SK-N-SH treated with all-trans-retinoic acid at 6 μM for 48 hours (cell line): ENCODE results near the gene NEUROD4.
A peak's percentile ranks its signal among the peaks of the same experiment; 100 is the strongest.

Source experiments
- ATAC-seq: fragments of 200-7000 bp; cut with Tn5 transposase; 3 replicates; pipeline ENCODE4 v1.9.1; 2020; ENCODE audit warnings: mild to moderate bottlenecking, moderate library complexity
- ARNTL ChIP-seq: fragments of 450-650 bp; formaldehyde crosslinking; IDR thresholded peaks from 2 replicates; pipeline ENCODE4 v1.5.0; 2020; ENCODE audit warnings: low read depth, mild to moderate bottlenecking, moderate library complexity, borderline replicate concordance
- BACH2 ChIP-seq: fragments of 250-450 bp; sonication (Bioruptor Pico); IDR thresholded peaks from 2 replicates; pipeline ENCODE4 v1.9.0; 2021; ENCODE audit warnings: mild to moderate bottlenecking, borderline replicate concordance
- GLIS3 ChIP-seq: fragments of 250-450 bp; sonication (Bioruptor Pico); IDR thresholded peaks from 2 replicates; pipeline ENCODE4 v1.5.0; 2020; ENCODE audit warnings: mild to moderate bottlenecking, moderate library complexity
- OSR1 ChIP-seq: fragments of 250-450 bp; sonication (Bioruptor Pico); IDR thresholded peaks from 2 replicates; pipeline ENCODE4 v1.8.0; 2022; ENCODE audit warnings: moderate library complexity, mild to moderate bottlenecking, inconsistent platforms
- SNAI2 ChIP-seq: fragments of 250-450 bp; sonication (Bioruptor Pico); IDR thresholded peaks from 2 replicates; pipeline ENCODE4 v1.5.0; 2020; ENCODE audit warnings: mild to moderate bottlenecking, moderate library complexity
- TCF4 ChIP-seq: fragments of 250-450 bp; sonication (Bioruptor Pico); IDR thresholded peaks from 2 replicates; pipeline ENCODE4 v1.8.0; 2021; ENCODE audit warnings: mild to moderate bottlenecking, moderate library complexity, borderline replicate concordance
- ZFP3 ChIP-seq: fragments of 250-450 bp; sonication (Bioruptor Pico); IDR thresholded peaks from 2 replicates; pipeline ENCODE4 v1.5.0; 2020; ENCODE audit warnings: mild to moderate bottlenecking, moderate library complexity
- ZFP30 ChIP-seq: fragments of 450-650 bp; formaldehyde crosslinking; IDR thresholded peaks from 2 replicates; pipeline ENCODE4 v1.5.0; 2022; ENCODE audit warnings: mild to moderate bottlenecking, moderate library complexity
- TF ChIP-seq, protein P1 (sequence below): fragments of 250-450 bp; sonication (Bioruptor Pico); IDR thresholded peaks from 2 replicates; pipeline ENCODE4 v1.8.0; 2021; ENCODE audit warnings: low read depth, mild to moderate bottlenecking, moderate library complexity, borderline replicate concordance

NEUROD4 gene

DNA sequence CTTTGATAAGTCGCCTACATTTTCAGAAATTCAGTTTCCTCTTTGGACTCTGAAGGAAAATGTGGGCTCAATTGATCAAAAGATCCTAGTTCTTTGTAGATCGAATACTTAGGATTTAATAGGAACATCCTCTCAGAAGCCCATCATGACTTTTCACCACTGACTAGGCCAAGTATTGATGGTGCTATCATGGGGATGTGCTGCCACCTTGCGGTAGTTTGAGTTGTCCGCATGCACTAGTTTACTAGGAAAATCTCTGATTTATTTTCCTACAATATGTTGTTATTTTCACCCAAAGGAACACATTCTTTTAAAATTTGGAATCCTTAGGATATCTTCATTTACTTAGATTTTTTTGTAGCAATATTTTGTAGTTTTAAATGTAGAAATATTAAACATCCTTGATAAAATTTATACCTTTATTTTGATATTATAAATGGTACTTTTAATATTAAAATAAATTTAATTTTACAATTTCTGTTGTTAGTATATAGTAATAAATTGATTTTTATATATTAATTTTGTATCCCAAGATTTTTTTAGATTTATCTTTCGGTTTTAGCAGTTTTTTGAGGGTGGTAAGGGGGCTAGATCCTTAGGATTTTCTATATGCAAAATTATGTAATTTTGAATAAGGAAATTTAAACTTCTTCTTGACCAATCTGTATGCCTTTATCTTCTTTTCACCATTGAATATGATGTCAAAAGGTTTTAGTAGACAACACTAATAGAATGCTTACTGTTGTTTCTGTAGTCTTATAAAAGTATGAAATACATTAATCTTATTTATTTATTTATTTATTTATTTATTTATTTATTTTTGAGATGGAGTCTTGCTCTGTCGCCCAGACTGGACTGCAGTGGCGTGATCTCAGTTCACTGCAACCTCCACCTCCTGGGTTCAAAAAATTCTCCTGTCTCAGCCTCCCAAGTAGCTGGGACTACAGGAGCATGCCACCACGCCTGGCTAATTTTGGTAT is 53.6 kb downstream of the NEUROD4 start:
- peak; percentile 88 for ATAC-seq
- TF ChIP-seq OSR1 (CRISPR knock-in tag) (no peak), SNAI2 (CRISPR knock-in tag) (no peak), ZFP3 (CRISPR knock-in tag) (no peak)

GRCh38 chr12:55074806-55075205 is 55.0 kb downstream of the NEUROD4 start:
- TF ChIP-seq, protein P1, sequence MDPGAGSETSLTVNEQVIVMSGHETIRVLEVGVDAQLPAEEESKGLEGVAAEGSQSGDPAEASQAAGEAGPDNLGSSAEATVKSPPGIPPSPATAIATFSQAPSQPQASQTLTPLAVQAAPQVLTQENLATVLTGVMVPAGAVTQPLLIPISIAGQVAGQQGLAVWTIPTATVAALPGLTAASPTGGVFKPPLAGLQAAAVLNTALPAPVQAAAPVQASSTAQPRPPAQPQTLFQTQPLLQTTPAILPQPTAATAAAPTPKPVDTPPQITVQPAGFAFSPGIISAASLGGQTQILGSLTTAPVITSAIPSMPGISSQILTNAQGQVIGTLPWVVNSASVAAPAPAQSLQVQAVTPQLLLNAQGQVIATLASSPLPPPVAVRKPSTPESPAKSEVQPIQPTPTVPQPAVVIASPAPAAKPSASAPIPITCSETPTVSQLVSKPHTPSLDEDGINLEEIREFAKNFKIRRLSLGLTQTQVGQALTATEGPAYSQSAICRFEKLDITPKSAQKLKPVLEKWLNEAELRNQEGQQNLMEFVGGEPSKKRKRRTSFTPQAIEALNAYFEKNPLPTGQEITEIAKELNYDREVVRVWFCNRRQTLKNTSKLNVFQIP (CRISPR knock-in tag): no peak
- TF ChIP-seq ZFP30 (CRISPR knock-in tag) (no peak), TCF4 (no peak), GLIS3 (no peak), BACH2 (no peak), ARNTL (CRISPR knock-in tag) (no peak)
- TF ChIP-seq, all 23 proteins: peak for 0
- ATAC-seq: no peak
